ENCODE results near the gene ZNF639.
A peak's percentile ranks its signal among the peaks of the same experiment; 100 is the strongest.
"Not testable (repeated sequence)": the region's sequence is repeated elsewhere in the genome, so short reads cannot be mapped to it uniquely, and the experiment has no call there.

ZNF639 gene, protein sequence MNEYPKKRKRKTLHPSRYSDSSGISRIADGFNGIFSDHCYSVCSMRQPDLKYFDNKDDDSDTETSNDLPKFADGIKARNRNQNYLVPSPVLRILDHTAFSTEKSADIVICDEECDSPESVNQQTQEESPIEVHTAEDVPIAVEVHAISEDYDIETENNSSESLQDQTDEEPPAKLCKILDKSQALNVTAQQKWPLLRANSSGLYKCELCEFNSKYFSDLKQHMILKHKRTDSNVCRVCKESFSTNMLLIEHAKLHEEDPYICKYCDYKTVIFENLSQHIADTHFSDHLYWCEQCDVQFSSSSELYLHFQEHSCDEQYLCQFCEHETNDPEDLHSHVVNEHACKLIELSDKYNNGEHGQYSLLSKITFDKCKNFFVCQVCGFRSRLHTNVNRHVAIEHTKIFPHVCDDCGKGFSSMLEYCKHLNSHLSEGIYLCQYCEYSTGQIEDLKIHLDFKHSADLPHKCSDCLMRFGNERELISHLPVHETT

DNA sequence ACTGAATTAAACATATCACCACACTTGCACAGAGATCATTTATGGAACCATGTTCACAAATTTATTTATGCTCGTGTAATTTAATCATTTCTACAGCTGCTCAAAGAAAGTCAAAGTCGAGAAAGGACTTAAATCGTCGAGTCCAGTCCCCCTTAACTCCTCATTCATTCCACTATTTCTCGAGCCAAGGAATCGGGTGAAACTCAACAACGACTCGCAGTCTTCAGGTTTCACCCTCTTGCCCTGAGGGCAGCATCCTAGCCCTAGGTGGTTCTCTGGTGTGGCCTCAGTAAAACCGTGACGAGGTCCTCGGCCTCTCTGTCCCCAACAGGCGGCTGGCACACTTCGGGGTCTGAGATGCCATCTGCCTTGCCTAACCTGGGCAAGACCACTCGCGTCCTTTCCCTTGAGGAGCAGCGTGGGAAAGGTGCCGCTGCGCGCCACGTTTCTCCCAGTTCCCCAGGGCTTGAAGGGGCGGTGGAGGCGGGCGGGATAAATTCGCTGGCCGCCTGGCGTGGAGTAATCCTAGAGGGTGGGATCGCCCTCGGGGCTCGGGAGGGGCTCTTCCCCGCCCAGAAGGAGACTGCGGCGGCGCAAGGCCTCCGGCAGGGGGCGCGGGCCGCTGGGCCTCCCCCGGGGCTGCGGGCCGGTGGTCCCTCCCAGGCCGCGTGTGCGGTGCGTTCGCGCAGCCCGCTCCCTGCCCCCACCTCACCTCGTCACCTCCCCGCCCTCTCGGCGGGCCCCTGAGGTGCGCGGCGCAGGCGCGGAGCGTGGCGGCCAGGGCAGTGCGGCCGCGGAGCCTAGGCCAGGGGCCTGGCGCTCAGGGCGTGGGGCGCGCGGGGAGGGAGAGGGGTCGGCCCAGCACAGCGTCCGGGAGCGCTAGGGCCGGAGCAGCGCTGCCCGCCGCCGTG is at the start of gene ZNF639:
Gene ZNF639, plus strand, starts transcription at position 746 of the 911 bp plus-strand sequence. CDS start 5,263 bp downstream, outside the sequence.
- DNase-seq (ENCODE audit: low read depth) = peak; percentile 70

DNA sequence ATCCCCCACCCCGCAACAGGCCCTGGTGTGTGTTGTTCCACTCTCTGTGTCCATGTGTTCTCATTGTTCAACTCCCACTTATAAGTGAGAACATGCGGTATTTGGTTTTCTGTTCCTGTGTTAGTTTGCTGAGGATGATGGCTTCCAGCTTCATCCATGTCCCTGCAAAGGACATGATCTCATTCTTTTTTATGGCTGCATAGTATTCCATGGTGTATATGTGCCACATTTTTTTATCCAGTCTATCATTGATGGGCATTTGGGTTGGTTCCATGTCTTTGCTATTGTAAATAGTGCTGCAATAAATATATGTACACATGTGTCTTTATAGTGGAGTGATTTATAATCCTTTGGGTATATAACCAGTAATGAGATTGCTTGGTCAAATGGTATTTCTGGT is 48.4 kb upstream of the ZNF639 start:
- not testable (repeated sequence) for DNase-seq (ENCODE audit: low read depth)

DNA sequence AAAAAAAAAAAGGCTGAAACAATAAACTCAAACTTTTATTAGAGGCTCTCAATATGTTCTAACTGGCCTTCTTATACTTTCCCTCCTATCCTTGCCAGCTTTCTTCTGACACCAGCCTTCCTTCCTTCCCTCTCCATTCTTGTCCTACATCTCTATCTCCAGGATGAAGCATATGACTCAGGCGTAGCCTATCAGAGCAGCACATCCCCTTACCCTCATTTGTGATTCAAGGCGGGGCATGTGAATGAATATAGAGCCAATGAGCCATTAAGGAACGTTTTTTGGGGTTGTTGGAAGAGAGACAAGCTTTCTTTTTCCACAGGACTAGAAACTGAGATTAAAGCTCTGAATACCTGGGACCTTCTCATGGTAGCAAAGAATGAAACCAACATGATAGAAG is 46.8 kb upstream of the ZNF639 start:
- no peak for DNase-seq (ENCODE audit: low read depth)

DNA sequence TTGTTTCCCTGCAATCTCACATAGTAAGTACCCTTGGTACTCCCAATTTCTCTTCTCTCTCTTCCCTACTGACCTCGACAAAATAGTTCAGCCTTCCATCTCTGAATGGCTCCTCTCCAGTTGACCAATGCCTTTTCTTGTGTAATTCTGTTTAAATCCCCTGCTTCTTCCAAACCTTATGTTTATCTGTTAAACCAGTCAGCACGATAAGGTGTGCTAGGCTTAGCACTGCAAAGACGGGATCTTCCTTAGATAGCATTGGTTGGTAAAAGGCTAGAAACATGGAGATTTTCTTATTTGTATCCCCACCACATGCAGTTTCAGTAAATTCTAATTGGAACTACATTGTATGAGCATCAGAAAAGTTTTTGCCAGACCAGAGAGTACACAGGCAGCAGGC is 46.1 kb upstream of the ZNF639 start:
- no peak for DNase-seq (ENCODE audit: low read depth)

DNA sequence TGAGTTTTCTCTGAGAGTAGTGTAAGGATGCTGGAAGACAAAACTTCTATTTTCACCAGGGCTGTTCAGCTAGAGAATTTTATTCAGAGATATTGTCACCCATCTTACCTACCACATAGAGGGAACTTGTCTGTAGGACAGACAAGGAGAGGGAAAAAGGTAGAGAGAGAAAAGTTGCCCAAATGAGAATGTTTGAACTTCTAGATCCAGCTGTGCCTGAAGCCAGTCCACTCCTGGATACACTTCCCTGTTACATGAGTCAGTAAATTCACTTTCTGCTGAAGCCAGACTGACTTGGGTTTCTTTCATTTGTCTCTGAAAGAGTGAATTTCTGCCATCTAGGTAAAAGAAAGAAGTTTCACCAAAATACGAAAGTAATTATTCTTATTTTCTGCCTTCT is 44.7 kb upstream of the ZNF639 start:
- no peak for DNase-seq (ENCODE audit: low read depth)

DNA sequence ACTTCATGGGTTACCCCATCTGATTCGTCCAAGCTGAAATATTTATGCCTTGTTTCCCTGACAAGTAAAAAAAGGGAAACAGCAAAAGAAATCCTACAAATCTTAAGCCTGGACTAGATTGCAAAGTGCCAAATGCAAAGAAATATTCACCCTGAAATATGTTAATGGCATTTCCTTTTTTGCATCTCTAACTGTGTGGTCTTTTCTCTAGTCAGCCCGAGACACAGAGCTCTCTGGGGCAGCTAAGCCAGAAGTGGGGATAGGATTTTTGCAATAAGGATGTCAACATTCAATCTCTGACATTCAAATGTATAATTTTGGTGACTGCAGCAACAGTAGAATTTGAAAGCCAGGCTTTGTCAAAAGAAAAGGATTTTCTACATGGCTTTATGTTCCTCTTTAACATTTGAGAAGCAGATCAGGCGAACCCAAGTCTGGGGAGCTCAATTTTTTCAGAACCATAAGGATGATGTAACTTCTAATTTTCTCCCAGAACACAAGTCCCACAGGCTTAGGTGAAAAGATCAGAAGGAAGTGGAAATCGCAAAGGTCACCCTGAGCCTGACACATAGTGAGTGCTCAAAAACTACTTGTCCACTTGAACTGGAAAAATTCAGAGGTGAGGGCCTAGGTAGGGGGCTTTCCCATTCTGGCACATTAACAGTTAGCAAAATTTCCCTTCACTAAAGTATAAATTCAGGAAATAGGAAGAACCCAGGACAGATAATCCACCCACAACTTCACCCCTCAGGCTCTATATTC is 43.7 kb upstream of the ZNF639 start:
- no peak for DNase-seq (ENCODE audit: low read depth)

DNA sequence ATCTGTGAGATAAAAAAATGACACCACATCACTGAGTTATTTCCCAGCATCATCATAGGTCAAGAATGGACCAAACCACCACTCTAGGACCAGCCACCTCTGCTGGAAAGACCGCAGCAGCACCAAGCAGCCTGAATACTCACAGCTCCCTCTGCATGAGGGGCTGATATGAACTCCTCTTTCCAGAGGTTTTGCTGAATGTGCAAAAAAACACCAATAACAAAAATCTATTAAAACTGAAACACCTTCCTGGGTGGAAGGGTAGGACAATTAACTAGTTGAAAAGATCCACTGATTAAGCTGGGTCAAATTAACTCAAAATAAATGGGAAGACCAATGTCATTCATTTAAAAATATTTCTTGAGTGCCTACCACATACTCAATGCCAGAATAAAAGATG is 43.0 kb upstream of the ZNF639 start:
- no peak for DNase-seq (ENCODE audit: low read depth)

DNA sequence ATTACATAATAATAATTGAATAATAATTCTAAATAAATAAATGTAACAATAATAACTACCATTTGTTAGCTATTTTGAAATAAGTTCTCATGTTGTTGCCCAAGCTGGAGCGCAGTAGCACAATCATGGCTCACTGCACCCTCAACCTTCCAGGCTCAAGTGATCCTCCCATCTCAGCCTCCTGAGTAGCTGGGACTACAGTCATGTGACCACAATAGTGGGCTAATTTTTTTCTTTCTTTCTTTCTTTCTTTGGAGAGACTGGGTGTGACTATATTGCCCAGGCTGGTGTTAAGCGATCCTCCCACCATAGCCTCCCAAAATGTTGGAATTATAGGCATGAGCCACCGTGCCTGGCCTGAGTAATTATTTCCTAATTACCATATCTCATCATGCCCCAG is 41.0 kb upstream of the ZNF639 start:
- no peak for DNase-seq (ENCODE audit: low read depth)

DNA sequence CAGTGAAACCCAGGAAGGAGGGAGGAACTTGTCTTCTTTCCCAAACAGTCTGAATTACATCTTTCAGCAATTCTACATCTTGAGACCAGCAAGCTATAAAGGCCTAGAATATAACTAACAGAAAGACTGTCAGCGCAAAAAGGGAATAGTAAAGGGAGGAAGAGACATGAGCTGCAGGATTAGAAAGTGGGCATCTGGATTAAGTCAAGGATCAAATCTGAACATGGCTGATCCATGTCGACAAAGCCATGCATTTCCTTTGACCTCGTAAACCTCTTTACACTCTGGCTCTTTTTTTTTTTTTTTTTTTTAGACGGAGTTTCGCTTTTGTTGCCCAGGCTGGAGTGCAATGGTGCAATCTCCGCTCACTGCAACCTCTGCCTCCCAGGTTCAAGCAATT is 36.5 kb upstream of the ZNF639 start:
- no peak for DNase-seq (ENCODE audit: low read depth)

DNA sequence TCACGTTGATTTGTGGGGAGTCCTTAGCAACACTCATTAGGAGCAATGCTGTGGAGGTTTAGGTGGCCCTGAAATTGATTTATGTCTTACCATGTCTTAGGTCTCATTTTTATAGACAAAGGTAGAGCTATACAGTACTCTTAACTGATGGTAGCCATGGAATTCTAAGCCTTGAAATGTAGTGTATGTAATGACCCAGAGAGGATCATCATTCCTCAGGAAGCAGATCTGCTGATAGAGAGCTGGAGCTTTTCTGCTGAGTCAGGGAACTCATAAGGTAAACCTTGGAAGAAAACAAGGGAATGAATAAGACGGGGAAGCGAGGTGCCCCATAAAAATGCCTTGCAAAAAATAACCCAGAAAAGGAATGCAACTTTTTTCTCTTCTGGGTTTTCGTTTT is 34.0 kb upstream of the ZNF639 start:
- DNase-seq (ENCODE audit: low read depth) = no peak

DNA sequence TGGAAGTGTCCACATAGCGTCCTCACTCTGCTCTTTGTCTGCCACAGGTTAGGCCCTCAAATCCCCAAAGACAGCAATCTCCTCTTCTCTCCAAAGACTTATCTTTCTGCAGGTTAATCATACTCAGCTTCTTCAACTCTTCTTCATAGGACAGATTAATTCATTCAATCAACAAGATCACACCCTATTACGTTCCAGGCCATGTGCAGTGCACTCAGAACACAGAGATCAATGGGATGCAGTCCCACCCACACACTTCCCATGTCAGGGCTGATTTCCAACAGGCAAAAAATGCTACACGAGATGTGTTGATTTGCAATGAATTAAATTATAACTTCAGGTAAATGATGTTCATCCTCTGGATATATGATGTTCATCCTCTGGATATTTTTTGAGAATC is 33.5 kb upstream of the ZNF639 start:
- DNase-seq (ENCODE audit: low read depth) = no peak

DNA sequence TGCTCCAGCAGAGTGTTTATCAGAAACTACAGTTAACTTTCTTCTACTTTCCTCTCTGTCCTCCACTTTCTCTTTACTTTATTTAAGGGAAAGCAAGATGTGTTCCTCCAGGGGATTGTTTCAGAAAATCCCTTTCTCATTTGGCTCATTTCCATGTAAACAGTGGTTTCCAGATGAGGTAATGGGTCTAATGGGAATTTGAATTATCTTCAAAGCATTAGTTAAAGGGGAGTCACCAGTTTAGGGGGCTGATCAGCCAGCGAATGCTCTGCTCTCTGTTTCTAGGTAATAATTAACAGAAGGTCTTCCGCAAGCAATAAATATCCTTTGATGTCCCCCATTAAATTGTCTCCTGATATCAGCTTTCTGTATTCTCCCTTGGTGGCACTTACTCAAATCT is 30.4 kb upstream of the ZNF639 start:
- no peak for DNase-seq (ENCODE audit: low read depth)

DNA sequence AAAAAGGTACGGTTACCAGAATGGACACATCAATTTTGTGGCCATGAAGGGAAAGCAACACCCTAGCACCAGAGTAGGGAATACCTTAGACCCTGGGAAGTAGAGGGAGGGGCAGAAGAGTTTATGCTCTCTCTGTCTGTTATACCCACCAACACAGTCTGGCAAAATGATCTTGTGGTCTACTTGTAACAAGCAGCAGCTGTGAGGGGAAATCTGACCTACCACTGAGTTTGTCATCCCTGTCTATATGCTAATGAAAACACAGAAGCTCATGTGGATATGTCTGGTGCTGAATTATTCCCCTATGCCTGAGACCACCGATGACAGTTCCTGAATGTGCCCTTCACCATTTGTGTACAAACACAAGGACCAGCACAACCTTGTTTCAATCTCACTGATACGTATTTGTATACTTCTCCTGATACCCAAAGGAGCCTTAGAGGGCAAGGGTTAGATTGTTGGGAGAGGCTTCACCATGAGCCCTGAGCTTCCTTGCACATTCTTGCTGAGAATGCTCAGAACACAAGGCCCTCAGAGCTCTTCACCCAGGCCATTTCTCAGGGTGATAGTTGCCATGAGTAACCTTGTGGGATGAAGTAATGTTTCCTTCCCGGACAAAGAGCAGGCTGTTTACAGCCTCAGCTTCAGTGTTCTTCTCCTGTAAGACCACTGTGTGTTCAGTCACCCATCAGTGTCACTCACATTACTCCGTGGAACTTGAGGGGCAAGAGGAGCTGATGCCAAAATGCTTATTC is 24.7 kb upstream of the ZNF639 start:
- DNase-seq (ENCODE audit: low read depth) = no peak

DNA sequence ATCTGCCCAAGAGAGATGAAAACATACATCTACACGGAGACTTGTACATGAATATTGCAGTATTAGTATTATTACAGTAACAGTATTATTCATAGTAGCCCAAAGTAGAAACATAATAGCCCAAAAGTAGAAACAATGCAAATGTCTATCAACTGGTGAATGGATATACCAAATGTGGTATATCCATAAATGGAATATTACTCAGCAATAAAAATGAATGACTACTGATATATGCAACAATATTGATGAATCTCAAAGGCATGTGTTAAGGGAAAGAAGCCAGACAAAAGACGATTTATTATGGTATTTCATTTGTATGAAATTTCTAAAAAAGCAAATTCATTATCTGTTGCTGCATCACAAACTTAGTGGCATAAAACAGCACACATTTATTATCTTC is 23.5 kb upstream of the ZNF639 start:
- no peak for DNase-seq (ENCODE audit: low read depth)

DNA sequence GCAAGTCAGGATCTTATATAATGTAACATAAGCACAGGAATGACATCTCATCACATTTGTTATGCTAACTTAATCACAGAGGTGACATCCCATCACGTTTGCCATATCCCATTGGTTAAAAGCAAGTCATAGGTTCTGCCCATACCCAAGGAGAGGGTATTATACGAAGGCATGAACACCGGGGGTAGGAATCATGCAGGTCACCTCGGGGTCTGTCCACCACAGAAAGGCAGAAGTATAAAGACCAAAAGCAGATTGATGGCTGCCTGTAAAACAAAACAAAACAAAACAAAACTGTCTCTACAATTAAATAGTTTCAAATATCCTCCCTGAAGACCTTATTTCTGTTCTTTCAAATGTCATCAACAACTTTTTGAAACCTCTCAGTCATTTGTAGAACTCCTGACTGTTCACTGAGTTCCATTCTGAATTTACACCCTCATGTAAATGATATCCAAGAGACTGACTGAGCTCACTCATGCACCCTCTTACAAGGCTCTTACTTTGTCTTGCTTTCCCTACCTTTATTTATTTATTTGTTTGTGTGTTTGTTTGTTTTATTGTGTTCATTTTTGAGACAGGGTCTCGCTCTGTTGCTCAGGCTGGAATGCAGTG is 22.7 kb upstream of the ZNF639 start:
- DNase-seq (ENCODE audit: low read depth) = no peak

DNA sequence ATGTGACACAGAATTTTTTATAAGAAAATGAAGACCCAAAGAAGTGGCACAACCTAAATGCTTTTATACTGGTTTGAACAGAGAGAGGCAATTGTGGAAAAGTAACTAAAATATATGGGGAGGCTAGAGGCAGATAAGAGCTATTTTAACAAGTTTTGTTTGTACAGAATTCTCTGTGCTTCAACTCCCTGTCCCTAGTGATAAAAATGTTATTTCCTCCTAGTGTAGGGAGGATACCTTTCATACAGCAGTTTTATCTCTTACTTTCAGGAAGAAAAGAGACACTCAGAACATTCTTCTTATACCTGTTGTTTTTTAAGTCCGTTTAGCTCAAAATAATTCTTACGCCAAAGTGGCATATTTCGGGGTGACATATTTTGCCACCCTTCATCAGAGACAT is 21.2 kb upstream of the ZNF639 start:
- DNase-seq (ENCODE audit: low read depth) = no peak

DNA sequence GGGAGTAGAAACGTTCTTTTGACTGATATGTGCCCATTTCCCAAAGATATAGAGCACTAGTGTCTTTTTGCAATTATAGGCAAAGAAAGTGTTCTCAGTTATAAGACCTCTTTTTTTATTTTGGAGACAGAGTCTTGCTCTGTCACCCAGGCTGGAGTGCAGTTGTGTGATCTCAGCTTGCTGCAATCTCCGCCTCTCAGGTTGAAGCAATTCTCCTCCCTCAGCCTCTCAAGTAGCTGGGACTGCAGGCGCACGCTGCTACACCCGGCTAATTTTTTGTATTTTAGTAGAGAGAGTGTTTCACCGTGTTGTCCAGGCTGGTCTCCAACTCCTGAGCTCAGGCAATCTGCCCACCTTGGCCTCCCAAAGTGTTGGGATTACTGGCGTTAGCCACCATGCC is 20.7 kb upstream of the ZNF639 start:
- DNase-seq (ENCODE audit: low read depth) = no peak

DNA sequence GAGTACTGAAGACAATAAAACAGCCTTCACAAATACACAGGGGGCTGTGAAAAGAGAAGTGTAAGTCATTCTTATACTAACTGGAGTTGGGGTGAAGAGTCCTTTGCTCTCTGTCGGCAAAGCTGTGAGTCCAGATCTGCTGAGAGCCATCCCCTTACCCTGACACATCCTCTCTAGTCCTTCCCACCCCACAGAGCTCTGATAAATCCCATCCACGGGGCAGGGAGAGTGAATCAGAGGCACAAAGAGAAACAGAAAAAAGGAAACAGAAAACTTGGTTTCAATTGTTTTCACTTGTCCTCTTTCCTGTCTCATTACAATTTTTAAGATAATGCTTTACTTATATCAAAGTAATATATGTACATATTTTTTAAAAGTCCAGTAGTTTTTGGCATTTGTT is 18.2 kb upstream of the ZNF639 start:
- DNase-seq (ENCODE audit: low read depth) = no peak

DNA sequence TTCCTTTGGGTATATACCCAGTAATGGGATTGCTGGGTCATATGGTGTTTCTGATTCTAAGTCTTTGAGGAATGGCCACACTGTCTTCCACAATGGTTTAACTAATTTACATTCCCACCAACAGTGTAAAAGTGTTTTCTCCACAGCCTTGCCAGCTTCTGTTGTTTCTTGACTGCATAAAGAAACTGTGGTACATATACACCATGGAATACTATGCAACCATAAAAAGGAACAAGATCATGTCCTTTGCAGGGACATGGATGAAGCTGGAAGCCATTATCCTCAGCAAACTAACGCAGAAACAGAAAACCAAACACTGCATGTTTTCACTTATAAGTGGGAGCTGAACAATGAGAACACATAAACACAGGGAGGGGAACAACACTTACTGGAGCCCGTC is 15.5 kb upstream of the ZNF639 start:
- DNase-seq (ENCODE audit: low read depth) = not testable (repeated sequence)

DNA sequence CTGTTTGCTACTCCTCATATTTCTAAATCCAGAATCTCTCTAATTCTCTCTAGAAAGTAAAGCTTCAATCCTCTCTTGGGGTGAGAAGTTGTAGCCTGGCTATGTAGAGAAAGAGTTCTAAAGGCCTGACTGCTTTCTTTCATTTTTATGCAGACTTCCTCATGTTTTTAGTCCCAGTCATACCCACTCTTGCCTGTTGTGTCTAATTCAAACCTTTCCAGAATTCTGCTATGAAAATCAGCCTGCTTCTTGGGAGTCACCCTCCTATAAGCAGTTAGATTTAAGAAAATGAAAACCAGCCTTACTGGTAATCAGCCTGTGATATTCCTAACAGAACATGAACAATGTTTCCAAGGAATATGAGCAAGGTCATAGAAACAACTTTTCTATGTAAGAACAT is 14.8 kb upstream of the ZNF639 start:
- no peak for DNase-seq (ENCODE audit: low read depth)

Measured in stimulated activated CD8-positive, alpha-beta memory T cell treated with anti-CD3 and anti-CD28 coated beads, Interleukin-15, amount 100 ng/mL, for 24 hours (primary cell).